A549 (cell line): ENCODE data around the gene CNTN5. TPM values are rescaled to one million over a fixed set of nuclear protein-coding genes. Genes with fewer than 3 reads are reported as not detected.

ENCODE experiments used
- ATAC-seq, 2 experiments: fragments of 200-7000 bp in 1 of 2; fragments of >200 bp in 1 of 2; cut with Nextera tagmentation in 1 of 2; cut with Tn5 transposase in 1 of 2; 3 replicates each; pipeline versions ENCODE4 v1.8.0 to v1.9.1; 2018 to 2020; ENCODE audit warnings: mild to moderate bottlenecking in 1 of 2, moderate library complexity in 1 of 2
- CTCF ChIA-PET: fragments of 300-600 bp; sonication (Branson Sonifier 250); formaldehyde crosslinking; extraction: SDS; loops from one replicate; lab custom pipeline; 2021; ENCODE audit warnings: antibody characterized with exemption, inconsistent platforms; lab: Yijun Ruan, JAX
- POLR2A ChIA-PET: fragments of 350-600 bp; formaldehyde crosslinking; extraction: SDS; loops from one replicate; lab custom pipeline; 2021; ENCODE audit warnings: antibody characterized with exemption, inconsistent platforms; lab: Yijun Ruan, JAX
- DNase-seq, 2 experiments: peaks; one replicate each; pipeline versions ENCODE4 v3.0.0 to v3.0.0-alpha.2; 2011 to 2016; ENCODE audit warnings: low read depth in 1 of 2, low spot score in 1 of 2
- FAIRE-seq: peaks from 2 replicates; lab custom pipeline; 2011; peaks lifted over from hg19 to GRCh38; lab: Jason Lieb, UNC
- H3K27ac ChIP-seq, 2 experiments: fragments of >200 bp; sonication (Bioruptor Twin); formaldehyde crosslinking; 3 replicates each; pipeline ENCODE4 v1.5.1; 2016 to 2017
- H3K4me1 ChIP-seq: fragments of >200 bp; sonication (Bioruptor Twin); formaldehyde crosslinking; 3 replicates; pipeline ENCODE4 v1.6.1; 2016
- H3K4me2 ChIP-seq: fragments of >200 bp; sonication (Bioruptor Twin); formaldehyde crosslinking; 3 replicates; pipeline ENCODE4 v1.6.1; 2016
- H3K4me3 ChIP-seq: fragments of >200 bp; sonication (Bioruptor Twin); formaldehyde crosslinking; 3 replicates; pipeline ENCODE4 v1.5.1; 2016
- H3K9me3 ChIP-seq: fragments of >200 bp; sonication (Bioruptor Twin); formaldehyde crosslinking; 3 replicates; pipeline ENCODE4 v1.6.1; 2016
- BCL3 ChIP-seq: fragments of >200 bp; sonication (Bioruptor Twin); formaldehyde crosslinking; IDR thresholded peaks from 3 replicates; pipeline ENCODE4 v1.6.1; 2016
- HEYL ChIP-seq: fragments of 250-450 bp; sonication (Bioruptor Pico); IDR thresholded peaks from 2 replicates; pipeline ENCODE4 v1.8.0; 2021; ENCODE audit warnings: mild to moderate bottlenecking, moderate library complexity
- RNF2 ChIP-seq: fragments of 200-600 bp; sonication (generic); IDR thresholded peaks from 2 replicates; pipeline ENCODE4 v1.6.1; 2016; ENCODE audit warnings: low read depth, mild to moderate bottlenecking, antibody characterized with exemption, moderate library complexity, borderline replicate concordance
- SMC3 ChIP-seq: fragments of >200 bp; sonication (Bioruptor Twin); formaldehyde crosslinking; IDR thresholded peaks from 3 replicates; pipeline ENCODE4 v1.6.1; 2018; ENCODE audit warnings: inconsistent platforms
- TP53 ChIP-seq: fragments of 250-450 bp; sonication (Bioruptor Pico); IDR thresholded peaks from 2 replicates; pipeline ENCODE4 v1.5.0; 2021; ENCODE audit warnings: mild to moderate bottlenecking, moderate library complexity
- WGBS: methylation state at CpG from one replicate; pipeline ENCODE4 v1.1.6; 2017; ENCODE audit errors: missing lambda C conversion rate; 5-methylcytosine and 5-hydroxymethylcytosine counted together
- polyA plus RNA-seq, 4 experiments: library from polyadenylated mRNA; depleted of rRNA in 3 of 4; stranded (reverse); fragments of >200 nt; fragmentation: RNase III in 1 of 4; extraction: RNeasy Plus Mini Kit Qiagen cat#74134 plus additional on column Dnase treatment in 1 of 4; gene quantifications; 2 replicates in 3 of 4; 3 replicates in 1 of 4; pipeline ENCODE4 v1.2.3, GENCODE V29; 2011 to 2017

Gene CNTN5
- polyA plus RNA-seq, 2 of the 4 experiments (the other 2 are of a cell fraction) = 0.08 TPM; not detected in 1

- no peak for TF ChIP-seq TP53 (CRISPR knock-in tag)
- TF ChIP-seq BCL3 = no peak
These were observed 1383.1 kb downstream of the CNTN5 start (continued) for GRCh38 chr11:100403816-100404215.

GRCh38 chr11:100404907-100405306 lies 1384.2 kb downstream of the CNTN5 start:
- 29% methylated on average over 7 of the region's 10 CpGs for WGBS
- no peak overlapping the region for H3K27ac ChIP-seq
- H3K9me3 ChIP-seq = no peaks in the 10 kb centered on the region
- H3K4me2 ChIP-seq = no peak overlapping the region
- no peaks in the 10 kb centered on the region for H3K4me1 ChIP-seq
- POLR2A ChIA-PET = no interaction called here
- ATAC-seq (no peak), DNase-seq (no peak), FAIRE-seq (no peak)
- no peak for TF ChIP-seq RNF2
- no peak for TF ChIP-seq SMC3
- no peak for TF ChIP-seq HEYL (CRISPR knock-in tag)
- CTCF ChIA-PET = no interaction called here
- H3K4me3 ChIP-seq = no peak overlapping the region
